Activated CD4-positive, alpha-beta T cell treated with anti-CD3 and anti-CD28 coated beads, Interleukin-2, amount 50 U/mL, for 24 hours (primary cell): ENCODE data around the gene ADTRP.
A peak's percentile ranks its signal among the peaks of the same experiment; 100 is the strongest.

ENCODE experiments used
- DNase-seq, 2 donors: peaks; one replicate each; pipeline ENCODE4 v3.0.0-alpha.2; 2020; ENCODE audit warnings: low read depth in 1 of 2, low spot score in 1 of 2

Gene ADTRP

DNA sequence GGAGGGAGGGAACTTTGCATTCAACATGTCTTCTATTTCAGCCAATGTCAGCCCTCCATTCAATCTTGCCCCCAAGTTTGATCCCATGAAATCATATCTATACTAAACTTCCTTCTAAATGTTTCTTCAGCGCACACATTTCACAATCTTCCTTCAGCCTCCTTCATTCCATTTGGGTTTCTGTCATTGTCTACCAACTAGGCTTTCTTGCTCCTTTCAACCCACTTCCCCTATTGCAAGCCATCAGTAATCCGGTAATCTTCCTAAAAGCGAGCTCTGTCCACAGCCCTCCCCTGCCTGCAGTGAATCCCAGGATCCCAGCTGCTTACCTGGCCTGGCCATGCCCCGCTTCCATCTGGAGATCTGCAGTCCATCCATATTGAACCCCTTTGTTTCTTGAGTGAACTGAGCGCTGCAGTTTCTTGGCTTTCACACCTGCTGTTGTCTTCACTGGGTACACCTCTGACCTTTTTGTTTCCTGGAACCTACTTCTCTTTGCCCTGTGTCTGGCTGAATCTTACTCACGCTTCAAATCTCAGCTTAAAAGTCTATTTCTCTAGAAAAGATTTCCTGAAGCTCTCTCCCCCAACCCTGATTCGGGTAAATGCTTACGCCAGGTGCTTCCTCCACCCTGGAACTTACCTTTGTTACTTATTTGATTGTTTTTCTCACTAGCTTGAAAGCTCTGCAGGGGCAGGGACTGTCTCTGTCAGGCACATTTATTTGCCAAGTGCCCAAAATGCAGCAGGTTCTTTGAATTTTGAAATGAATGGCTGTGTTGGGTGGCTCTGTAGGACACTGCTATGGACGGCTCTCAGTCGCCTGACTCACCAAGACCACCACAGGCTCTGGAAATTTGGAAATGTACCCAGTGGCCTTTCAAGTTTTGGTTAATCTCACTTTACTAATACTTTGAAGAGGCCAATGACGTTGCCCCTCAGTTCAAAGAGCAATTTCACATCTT is 50.3 kb downstream of the ADTRP start:
- no peak for DNase-seq

DNA sequence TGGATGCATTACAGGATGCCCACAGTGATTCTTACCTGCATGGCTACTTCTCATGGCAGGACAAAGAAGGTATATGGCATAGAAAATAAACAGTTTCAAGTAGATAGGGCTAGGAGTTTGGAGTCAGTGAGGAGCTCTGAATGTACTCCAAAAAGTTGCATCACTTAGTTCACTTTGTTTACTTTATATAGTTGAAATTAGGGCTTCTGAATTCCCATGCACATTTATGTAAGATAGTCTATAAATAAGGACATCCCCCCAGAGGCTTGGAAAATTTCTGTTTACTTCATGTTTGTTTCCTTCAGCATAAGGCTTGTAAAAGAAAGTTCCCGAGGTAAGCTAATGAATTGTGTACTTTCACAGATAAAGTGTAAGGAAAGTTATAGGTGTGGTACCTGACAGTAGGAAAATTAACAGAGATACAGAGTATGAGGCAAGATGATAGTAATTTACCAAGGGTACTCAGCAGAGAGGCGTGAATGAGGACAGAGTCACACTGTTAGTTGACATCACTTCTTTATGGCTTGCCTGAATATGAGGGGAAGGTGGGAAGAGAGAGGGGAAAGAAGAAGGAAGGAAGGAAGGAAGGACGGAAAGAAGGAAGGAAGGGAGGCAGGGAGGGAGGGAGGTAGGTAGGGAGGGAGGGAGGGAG is 51.1 kb downstream of the ADTRP start:
- no peak for DNase-seq

DNA sequence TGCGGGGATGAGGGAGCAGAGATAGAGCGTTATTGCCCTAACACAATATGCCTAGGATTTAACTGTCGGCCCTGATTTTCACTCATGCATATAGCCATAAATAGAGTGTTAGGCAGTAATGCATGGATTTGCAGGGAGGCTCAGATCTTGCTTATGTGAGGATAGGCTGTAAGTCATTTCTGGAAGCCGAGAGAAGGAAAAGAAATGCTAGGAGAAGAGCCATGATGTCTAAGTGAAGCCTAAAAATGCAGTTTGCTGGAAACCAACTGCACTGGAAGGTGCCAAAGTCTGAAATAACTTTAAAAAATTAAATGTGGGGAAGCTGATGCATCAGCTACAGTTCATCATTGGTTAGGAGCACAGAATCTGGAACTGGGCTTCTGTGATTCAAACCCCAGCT is 54.3 kb downstream of the ADTRP start:
- DNase-seq, result no peak

DNA sequence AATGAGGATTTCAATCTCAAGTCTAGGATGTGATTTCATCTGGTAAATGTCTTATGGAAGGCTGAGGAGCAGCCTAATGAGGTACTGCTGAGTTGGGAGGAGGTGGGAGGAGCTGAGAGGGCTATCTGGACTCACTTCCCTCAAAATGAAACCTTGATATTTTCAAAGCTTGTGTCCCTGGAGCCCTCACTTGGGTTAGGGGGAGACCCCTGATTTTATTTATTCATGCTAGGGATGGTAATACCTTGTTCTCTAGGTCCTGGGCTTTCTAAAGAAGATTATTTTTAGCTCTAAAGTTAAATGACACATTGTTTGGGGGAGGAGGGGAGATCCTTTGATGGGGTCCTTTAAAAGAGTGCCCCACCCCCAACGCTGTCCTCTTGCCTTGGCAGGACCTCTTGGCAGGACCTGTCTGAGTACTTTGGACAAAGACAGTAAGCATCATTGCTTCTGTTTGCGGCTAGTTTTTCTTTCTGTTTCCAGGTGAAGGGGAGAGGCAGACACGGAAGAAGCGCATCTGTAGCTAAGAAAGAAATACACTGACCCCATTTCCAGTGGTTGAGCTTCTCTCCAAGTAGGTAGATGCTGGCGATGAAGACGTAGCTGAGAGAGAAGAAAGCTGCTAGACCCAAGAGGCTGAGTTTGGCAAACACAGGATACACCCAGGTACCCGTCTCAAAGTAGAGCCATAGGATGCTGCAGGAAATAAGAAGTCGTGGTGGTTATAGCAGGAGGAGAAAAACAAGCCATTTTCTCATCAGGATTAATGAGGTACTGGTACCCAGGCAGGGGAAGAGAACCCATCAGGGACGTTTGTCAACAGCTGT is 55.6 kb downstream of the ADTRP start:
- no peak for DNase-seq

DNA sequence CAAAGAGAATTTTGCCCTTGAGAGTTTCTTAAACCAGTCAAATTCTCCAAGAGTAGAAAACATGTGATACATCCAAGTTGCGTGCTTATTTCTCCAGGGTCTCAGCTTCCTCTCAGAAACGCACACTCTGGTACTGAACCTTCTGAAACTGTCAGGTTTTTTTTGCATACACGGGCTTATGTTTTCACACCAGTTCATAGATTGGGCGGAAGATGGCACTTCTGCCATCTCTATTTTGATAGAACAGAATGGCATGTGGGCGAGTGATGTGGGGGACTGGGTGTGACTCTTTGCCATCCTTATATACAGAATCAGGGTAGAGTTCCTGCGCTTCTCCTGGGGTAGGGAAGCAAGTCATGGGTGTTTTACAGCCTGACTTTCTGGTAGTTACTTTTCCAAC is 56.4 kb downstream of the ADTRP start:
- DNase-seq, result no peak

DNA sequence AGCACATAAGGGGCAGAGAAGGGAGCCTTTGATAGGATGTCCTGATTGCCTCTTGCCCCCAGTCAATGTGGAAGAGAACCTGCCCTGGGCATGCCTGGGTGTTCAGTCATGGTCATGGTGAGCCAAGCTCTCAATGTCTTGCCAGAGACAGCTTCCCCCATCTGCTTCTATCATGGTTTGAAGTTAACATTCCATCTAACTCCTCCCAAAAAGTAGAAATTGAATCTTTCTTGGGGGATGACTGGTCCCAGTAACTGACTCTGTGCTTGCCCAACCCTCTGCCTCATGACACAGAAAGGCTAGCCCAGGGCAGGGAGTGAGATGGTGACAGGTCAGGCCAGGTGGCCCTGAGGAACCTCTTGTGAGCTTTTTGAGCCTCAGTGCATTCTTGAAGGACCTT is 60.1 kb downstream of the ADTRP start:
- DNase-seq, result no peak

DNA sequence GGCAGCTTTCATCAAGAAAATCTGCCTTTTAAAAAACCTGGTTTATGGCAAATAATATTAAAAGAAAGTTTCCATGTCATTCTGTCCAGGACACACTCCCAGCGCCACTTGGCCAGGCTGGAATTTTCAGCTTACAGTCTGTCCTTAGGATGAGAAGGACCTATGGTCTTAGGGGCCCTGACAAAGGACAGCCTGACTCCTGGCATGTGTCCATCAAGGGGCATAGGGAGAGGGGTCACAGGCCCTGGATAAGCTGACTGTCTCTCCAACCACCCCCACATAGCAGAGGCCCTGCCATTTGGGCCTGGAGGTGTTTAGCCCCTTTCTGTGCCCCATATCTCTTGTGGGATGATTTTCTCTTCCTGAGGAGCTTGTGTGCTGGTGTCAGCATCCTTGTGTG is 60.6 kb downstream of the ADTRP start:
- DNase-seq, result no peak

DNA sequence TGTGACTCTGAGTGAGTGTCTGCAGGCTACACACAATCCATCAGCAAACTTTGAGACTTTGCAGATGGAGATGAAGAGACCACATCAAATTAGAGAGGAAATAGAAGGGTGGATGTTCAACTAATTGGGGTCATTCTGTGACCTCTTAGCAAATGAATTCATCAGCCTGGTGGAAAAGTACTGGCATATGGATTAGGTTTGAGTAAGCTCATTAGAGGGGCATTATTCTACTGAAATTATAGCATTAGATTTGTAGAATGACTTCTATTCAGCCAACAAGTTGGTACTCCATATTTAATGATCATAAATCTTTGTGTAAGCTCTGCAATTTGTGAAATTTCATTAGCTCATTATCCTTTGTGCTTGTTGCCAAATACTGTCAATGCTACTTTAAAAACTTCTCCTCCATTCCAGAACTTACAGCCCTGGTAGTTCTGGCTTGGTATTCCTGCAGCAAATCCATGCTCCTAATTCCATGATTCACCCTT is 63.8 kb downstream of the ADTRP start:
- no peak for DNase-seq

DNA sequence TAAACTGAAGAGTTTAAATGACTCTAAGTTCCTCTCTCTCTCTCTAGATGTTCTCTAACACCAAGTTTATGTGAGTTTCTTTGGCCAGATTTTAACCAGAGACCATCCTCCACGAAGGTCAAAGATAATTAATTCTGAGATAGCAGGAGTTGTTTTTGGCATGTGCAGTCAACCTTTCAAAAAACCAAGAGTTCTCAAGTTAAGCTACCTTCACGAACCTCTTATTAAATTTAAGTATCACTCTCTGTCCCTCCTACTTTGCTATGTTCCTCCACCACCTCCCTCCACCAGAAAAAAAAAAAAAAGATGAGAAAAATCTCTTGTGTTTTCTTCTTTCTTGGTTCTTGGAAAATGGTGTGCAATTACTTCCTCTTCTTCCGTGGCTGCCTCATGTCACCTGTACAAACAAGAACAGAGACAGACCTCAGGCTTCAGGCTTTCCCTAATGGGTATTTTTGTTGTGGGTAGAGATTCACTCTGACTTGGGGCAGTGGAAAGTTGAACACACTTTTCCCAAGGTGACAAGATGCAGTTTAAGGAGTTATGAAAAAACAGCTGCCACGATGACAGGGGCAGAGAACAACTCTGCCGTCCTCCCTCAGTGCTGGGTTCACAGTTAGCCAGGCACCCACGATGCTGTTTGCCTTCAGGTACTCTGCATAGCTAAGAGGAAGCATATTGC is 64.3 kb downstream of the ADTRP start:
- no peak for DNase-seq

DNA sequence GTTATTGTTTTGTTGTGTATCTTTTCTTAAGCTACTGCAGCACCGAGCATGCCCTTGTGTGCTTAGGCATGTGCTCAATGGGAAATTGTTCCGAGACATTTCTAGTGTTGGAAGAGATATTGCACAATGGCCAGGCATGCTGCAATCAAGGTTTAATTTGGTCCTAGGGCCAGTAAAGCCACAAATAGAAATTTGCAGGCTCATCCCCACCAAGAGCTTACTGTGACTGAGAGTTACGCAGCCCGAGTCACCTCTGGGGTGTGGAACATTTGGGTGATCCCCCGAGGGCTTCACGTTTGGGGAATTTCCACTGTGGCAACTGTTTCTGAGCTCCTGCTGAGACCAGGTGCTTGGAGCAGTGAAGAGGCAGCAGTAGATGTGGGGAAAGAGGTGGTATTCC is 65.8 kb downstream of the ADTRP start:
- peak in 1 of 2 donors; percentile 65 for DNase-seq

DNA sequence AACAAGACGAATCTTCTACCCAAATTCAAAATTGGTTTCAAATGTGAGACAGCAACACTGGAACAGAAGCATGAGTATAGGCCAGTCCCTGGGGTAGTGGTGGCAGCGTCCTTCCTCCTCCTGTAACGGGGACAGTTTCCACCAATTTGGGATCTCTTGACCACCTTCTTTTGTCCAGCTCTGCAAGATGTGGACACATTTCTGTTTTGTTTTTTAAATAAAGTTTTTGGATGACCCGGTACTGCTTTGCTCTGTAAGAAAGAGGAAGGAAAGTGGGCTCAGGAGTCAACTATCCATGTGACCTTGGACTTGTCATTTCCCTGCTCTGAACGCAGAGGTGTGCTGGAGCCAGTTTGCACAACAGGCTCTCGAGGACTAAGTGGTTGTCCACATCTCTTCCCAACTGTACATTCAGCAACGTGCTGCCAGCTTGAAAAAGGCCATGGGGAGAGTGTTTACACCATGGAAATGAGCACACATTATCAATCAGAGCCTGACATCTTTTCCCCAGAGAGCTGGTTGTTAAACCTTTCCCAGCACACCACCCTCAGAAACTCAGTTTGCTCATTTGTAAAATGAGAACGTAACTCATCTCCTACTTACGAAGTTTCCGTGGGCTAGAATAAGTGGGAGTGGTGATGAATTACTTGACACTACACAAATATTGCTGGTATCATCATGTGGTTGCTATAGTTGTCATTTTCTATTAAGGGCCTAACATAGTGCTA is 66.5 kb downstream of the ADTRP start:
- DNase-seq, result peak in 1 of 2 donors; percentile 18

DNA sequence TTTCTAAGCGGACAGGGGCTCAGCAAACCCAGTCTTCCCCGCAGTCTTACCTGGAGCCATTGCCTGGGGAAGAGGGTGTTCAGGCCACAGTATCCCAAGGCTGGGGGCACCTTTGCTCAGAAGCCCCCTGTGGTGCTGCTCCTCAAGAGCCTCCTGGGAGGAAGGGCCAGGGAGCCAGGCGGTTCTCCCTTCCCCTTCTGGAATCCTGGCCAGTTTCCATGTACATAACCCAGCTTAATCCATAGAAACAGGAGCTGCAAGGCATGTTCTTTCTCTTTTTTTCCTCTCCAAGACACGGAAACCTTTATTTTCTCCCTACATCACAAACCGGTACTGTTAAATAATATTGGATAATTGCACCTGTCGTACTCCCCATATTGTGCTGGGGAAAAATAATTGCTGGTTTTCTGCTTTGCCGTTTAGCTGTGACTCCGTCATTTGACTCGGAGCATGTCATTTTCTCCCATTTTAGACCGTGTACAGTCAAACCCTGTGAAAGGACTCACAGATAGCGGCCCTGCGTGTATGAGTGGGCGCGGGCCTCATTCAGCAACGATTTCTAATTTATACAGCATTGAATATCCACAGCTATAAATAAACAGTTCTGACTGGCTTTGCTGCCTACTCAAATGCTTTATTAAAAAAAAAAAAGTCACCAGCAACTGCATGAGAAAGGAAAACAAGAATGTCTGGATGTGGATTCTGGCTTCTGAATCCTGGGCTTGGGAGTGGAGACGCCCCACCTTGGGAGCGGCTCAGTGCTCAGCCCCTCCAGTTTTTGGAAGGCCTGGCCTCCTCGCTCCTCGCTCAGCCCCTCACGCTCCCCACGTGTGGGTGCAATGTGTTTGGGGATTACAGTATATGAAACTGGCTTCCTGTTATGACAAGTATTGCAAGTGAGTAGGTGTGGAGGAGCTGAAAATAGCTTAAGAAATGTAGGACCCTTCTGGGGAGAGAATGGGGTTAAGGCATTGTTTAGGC is 67.3 kb downstream of the ADTRP start:
- DNase-seq, result peak; percentile 57 to 76

DNA sequence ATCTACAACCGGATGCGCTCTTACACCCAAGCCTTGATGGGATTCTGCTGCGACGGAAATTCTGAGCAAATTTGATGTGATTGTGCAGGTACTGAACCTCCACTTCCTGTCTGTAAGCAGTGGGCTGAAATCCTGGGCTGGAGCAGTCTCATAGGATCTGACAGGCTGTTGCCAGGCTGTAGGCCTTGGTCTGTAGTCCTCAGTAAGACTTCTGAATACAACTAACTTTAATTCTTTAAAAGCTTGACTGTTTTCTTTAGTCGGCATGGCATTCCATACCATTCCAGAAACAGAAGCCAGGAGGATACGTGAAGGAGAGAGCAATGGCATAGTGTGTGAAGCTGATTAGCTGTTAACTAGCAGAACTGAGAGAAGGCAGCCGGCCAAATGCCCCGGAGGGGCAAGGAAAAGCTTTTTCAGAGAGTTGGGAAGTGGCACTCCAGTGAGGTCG is 68.3 kb downstream of the ADTRP start:
- DNase-seq, result peak; percentile 22 to 74

DNA sequence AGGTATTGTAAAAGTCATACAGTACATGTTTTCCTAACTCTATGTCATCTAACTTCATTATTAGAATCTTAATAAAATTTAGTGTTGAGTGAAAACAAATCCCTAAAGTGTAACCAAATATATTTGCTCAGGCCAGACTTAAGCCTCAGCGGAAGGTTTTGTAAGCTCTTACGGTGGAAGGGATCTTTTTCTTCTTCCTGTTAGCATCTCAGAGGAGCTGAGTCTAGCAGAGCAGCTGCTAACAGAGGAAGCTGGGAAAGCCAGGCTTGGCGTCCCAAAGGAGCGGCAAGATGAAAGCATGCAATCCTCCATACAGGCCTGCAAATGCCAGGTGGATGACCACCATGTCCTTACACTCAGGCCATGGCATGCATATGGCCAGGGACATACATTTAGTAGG is 72.4 kb downstream of the ADTRP start:
- no peak for DNase-seq

DNA sequence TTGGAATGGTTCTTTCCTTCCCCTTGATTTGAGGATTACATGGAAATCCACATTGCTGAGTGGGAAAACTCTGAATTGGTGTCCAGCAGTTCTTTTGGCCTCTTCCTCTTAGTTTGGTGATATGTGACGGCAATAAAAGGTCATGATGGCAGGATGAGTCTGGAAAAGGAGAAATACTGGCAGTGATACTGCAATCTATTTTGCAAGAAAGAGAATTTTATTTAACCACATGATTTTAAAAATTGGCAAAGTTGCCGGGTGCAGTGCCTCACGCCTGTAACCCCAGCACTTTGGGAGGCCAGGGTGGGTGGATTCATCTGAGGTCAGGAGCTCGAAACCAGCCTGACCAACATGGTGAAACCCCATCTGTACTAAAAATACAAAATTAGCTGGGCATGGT is 73.1 kb downstream of the ADTRP start:
- no peak for DNase-seq

DNA sequence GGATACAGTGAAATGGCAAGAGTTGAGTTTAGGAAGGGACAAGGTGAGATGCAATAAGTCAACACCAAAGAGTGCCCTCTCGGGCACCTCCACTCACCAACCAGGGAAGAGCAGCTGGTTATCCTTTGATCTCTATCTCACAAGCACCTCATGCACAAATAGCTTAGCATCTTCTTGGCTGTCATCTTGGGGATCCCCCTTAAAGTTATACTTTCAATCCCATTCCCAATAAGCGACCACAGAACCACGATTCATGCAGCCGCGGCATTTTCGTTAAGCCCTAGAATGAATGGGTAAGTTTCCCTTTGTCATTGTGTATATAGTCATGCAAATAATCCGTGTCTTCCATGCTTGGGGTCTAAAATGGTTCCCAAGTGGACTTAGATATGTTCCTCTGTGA is 73.5 kb downstream of the ADTRP start:
- DNase-seq, result no peak

DNA sequence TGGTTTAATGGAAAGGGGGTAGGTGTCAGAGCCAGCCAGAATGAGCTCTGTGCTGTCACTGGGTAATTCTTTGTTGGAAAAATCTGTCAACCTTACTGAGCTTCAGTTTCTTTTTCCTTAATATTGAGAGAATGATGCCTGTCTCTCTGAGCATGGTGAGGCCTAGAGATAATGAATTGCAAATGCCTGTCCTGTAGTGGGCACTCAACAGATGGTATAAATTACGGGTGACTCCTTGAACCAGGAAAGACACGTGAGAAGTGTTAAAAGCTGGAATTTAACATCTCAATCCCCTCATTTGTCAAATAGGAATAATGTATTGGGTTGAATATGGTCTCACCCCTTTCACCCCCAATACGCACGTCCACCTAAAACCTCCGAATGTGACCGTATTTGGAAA is 74.9 kb downstream of the ADTRP start:
- DNase-seq, result no peak

DNA sequence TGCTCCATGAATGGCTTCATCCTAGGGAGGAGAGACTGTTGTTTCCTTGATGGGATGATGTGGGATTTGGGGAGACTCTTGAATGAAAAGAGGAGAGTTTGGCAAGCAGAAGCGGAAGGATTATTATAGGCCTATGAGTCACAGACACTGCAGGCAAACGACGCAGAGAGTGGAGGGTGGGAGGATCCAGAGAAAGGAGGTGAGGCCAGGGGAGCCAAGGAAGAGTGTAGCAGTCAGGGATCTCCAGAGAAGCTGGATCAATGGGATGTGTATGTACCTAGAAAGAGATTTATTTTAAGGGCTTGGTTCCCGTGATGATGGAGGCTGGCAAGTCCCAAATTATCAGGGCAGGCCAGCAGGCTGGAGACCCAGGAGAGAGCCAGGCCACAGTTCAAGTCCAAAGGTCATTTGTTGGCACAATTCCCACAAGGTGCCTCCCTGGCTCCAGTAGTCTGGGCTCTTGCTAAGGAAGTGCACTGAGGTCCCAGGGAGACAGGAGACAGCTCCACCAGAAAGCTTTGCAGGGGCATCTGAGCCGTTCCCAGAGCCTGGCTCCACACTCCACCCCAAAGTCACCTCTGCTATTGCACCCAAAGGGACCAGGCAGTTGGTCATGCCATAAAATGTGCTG is 76.0 kb downstream of the ADTRP start:
- DNase-seq, result no peak

DNA sequence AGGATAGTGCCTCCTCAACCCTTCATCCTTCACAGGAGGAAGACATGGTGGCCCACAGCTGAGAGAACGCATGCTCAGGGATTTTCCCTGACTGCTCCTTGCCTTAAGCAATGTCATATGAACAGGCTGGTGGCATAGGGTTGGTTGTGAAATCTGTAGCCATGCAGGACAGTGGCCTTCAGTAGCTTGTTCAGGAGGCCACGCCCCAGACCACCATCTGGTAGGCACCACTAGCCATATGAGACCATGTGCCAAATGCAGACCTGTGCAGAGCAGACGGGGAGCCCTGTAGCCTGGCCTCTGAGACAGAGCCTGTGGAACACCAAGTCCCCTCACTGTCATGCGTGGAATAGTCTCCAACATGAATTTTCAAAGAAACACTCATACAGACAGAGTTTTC is 76.5 kb downstream of the ADTRP start:
- no peak for DNase-seq
